B cell (primary cell): Measurements from ENCODE around the gene IL22RA2. TPM values are rescaled to one million over a fixed set of nuclear protein-coding genes. Genes with fewer than 3 reads are reported as not detected.

Experiments used
- ATAC-seq: fragments of 200-7000 bp; cut with Tn5 transposase; one replicate; pipeline ENCODE4 v1.10.0; 2021; ENCODE audit warnings: low read depth, mild to moderate bottlenecking, moderate number of reproducible peaks, moderate library complexity
- CTCF ChIA-PET: fragments of 350-600 bp; sonication (Branson Sonifier 250); formaldehyde crosslinking; loops from one replicate; lab custom pipeline; 2021; ENCODE audit warnings: antibody characterized with exemption, inconsistent platforms; lab: Charles Lee
- POLR2A ChIA-PET: fragments of 350-600 bp; sonication (Branson Sonifier 250); formaldehyde crosslinking; loops from one replicate; lab custom pipeline; 2021; ENCODE audit warnings: antibody characterized with exemption; lab: Charles Lee
- DNase-seq: peaks from one replicate; pipeline ENCODE4 v3.0.0; 2013
- H2AFZ ChIP-seq: 2 replicates; pipeline ENCODE4 v1.6.1; 2012; ENCODE audit warnings: mild to moderate bottlenecking, low read depth, low read length; ENCODE audit not compliant: insufficient read depth, poor library complexity, severe bottlenecking
- H3K27ac ChIP-seq, 2 donors: 1 replicate in 1 of 2; 2 replicates in 1 of 2; pipeline ENCODE4 v1.5.1; 2012 to 2013; ENCODE audit warnings: low read length in 2 of 2, mild to moderate bottlenecking in 2 of 2, moderate library complexity in 1 of 2
- H3K27me3 ChIP-seq, 4 experiments: fragments of 200-600 bp in 1 of 4; sonication (generic) in 1 of 4; replicated peaks in 1 of 4; 1 replicate in 2 of 4; 2 replicates in 2 of 4; pipeline versions ENCODE4 v1.6.1 to v1.7.0; 2013 to 2016; ENCODE audit warnings: low read length in 3 of 4, mild to moderate bottlenecking in 2 of 4, mixed read lengths in 1 of 4, moderate library complexity in 1 of 4; ENCODE audit not compliant: insufficient read depth in 4 of 4, control insufficient read depth in 3 of 4; ENCODE audit errors: control extremely low read depth in 1 of 4
- H3K36me3 ChIP-seq, 2 experiments: replicated peaks in 1 of 2; 1 replicate in 1 of 2; 2 replicates in 1 of 2; pipeline versions ENCODE4 v1.6.1 to v1.7.1; 2013; ENCODE audit warnings: low read length in 1 of 2; ENCODE audit not compliant: insufficient read depth in 2 of 2, control insufficient read depth in 1 of 2; ENCODE audit errors: control extremely low read depth in 1 of 2, extremely low read depth in 1 of 2
- H3K4me1 ChIP-seq, 2 donors: fragments of 200-600 bp in 1 of 2; sonication (generic) in 1 of 2; 1 replicate in 1 of 2; 2 replicates in 1 of 2; pipeline versions ENCODE4 v1.5.1 to v1.6.1; 2013 to 2017; ENCODE audit warnings: low read length in 2 of 2; ENCODE audit not compliant: control insufficient read depth in 2 of 2, insufficient read depth in 2 of 2
- H3K4me2 ChIP-seq: replicated peaks from 2 replicates; pipeline ENCODE3; 2012; ENCODE audit warnings: mild to moderate bottlenecking, low read depth, low read length; ENCODE audit not compliant: poor library complexity, severe bottlenecking
- H3K4me3 ChIP-seq, 5 experiments: fragments of 200-600 bp in 1 of 5; sonication (generic) in 1 of 5; 1 replicate in 3 of 5; 2 replicates in 2 of 5; pipeline versions ENCODE4 v1.5.1 to v1.7.0; 2011 to 2016; ENCODE audit warnings: low read length in 4 of 5, mild to moderate bottlenecking in 4 of 5, low read depth in 2 of 5, control low read depth in 1 of 5, moderate library complexity in 1 of 5; ENCODE audit not compliant: insufficient read depth in 1 of 5; ENCODE audit errors: control extremely low read depth in 1 of 5, extremely low read depth in 1 of 5
- H3K79me2 ChIP-seq: fragments of 200-600 bp; sonication (generic); one replicate; pipeline ENCODE4 v1.6.0; 2016; ENCODE audit warnings: low read length; ENCODE audit not compliant: control insufficient read depth, insufficient read depth
- H3K9ac ChIP-seq: fragments of 200-600 bp; sonication (generic); 2 replicates; pipeline ENCODE4 v1.6.1; 2017; ENCODE audit warnings: mild to moderate bottlenecking, low read length, moderate library complexity
- H3K9me3 ChIP-seq, 3 donors: one replicate each; pipeline versions ENCODE4 v1.6.1 to v1.7.1; 2013; ENCODE audit warnings: low read length in 2 of 3; ENCODE audit not compliant: control insufficient read depth in 2 of 3, insufficient read depth in 1 of 3; ENCODE audit errors: control extremely low read depth in 1 of 3
- H4K20me1 ChIP-seq: 2 replicates; pipeline ENCODE4 v1.6.0; 2012; ENCODE audit warnings: mild to moderate bottlenecking, low read length; ENCODE audit not compliant: insufficient read depth, control insufficient read depth, poor library complexity, severe bottlenecking
- H3K27ac Mint-ChIP-seq: one replicate; pipeline ENCODE4 v1.8.0; 2021; ENCODE audit warnings: mixed read lengths
- H3K27me3 Mint-ChIP-seq: one replicate; pipeline ENCODE4 v1.8.0; 2021; ENCODE audit warnings: mixed read lengths
- H3K4me1 Mint-ChIP-seq: one replicate; pipeline ENCODE4 v1.8.0; 2021; ENCODE audit warnings: mixed read lengths
- H3K4me3 Mint-ChIP-seq: one replicate; pipeline ENCODE4 v1.8.0; 2021; ENCODE audit warnings: mixed read lengths
- H3K9me3 Mint-ChIP-seq: one replicate; pipeline ENCODE4 v1.8.0; 2022; ENCODE audit warnings: mixed read lengths; ENCODE audit not compliant: insufficient read depth
- CTCF ChIP-seq: fragments of 200-600 bp; IDR thresholded peaks from one replicate; pipeline ENCODE4 v1.8.0; 2022; ENCODE audit warnings: antibody characterized with exemption, mild to moderate bottlenecking
- EZH2 ChIP-seq: IDR thresholded peaks from 2 replicates; pipeline ENCODE4 v1.6.1; 2012; ENCODE audit warnings: borderline replicate concordance, low read depth, mild to moderate bottlenecking, moderate library complexity, low read length; ENCODE audit not compliant: insufficient read depth, poor library complexity, severe bottlenecking
- WGBS: methylation state at CpG from one replicate; pipeline ENCODE4 v1.1.5; 2013; ENCODE audit warnings: missing lambda C conversion rate; ENCODE audit not compliant: insufficient coverage; 5-methylcytosine and 5-hydroxymethylcytosine counted together
- intact Hi-C: fragments of 100-400 bp; cut with micrococcal nuclease; formaldehyde crosslinking; loops from one replicate; pipeline ENCODE4 v1.10.0; 2022
- polyA plus RNA-seq: library from polyadenylated mRNA; depleted of rRNA; stranded (reverse); fragments of >200 nt; gene quantifications from 2 replicates; pipeline ENCODE4 v1.2.3, GENCODE V29; 2012
- total RNA-seq, 2 donors: library from RNA; stranded (reverse); fragments of 120-200 nt in 1 of 2; gene quantifications; 1 replicate in 1 of 2; 2 replicates in 1 of 2; pipeline versions ENCODE4 v1.2.3 to v1.2.4, GENCODE V29; 2013 to 2022

The IL22RA2 gene
- total and polyA plus RNA-seq, 2 donors (not counting 1 experiment from before 2014, with no cell fraction given) = not detected

- no peak for DNase-seq
- CTCF ChIA-PET = interaction anchor here (1.1 to 3.1 kb wide), 3 partner anchors 14 to 25 kb away, joined by 3 to 31 read pairs (median 10); no protein-coding TSS in a partner anchor
- H3K4me2 ChIP-seq = no peak overlapping the region
- H3K4me3 ChIP-seq = no peak overlapping the region
- Mint-ChIP-seq H3K27ac (no peak overlapping the region), H3K27me3 (no peaks in the 10 kb centered on the region), H3K4me1 (peaks cover 31% of the 10 kb centered on the region), H3K4me3 (no peak overlapping the region), H3K9me3 (peaks cover 5% of the 10 kb centered on the region)
- H2AFZ ChIP-seq = no peak overlapping the region
- no peaks in the 10 kb centered on the region for H4K20me1 ChIP-seq
- no peaks in the 10 kb centered on the region for H3K36me3 ChIP-seq
- H3K4me1 ChIP-seq = peaks cover 20 to 23% of the 10 kb centered on the region in 2 donors
- no peaks in the 10 kb centered on the region for H3K79me2 ChIP-seq
- ATAC-seq = no peak
- no peak overlapping the region for H3K9ac ChIP-seq
- intact Hi-C loops = loop anchor here (2.0 kb wide), 2 partner anchors 17 to 25 kb away; no protein-coding TSS in a partner anchor
- TF ChIP-seq CTCF (no peak), EZH2 (no peak)
- H3K9me3 ChIP-seq = peaks cover 3 to 18% (median 18%) of the 10 kb centered on the region in 3 donors
- no peak overlapping the region for H3K27ac ChIP-seq
- POLR2A ChIA-PET = no interaction called here
- WGBS = 100% methylated on average over 1 of the region's 4 CpGs
- no peaks in the 10 kb centered on the region for H3K27me3 ChIP-seq
Observed at GRCh38 chr6:137119196-137120104, 54.0 kb downstream of the IL22RA2 start.

DNA sequence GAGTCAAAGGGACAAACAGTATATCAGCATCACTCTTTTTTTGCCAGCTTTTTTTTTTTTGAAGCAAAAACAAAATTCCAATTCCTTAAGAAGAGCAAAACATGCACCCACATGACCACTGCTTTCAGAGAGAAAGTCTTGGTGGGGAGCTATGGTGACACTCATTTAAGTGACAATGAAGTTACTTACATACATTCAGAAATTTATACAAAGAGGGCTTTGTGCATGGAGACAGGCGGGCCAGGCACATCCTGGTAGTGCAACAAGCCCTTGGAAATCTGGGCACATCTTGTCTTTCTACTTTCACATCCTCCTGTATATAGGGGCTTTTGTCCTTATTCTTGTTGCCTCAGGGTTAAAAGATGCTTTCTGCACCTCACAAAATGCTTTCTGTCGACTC is 55.9 kb downstream of the IL22RA2 start:
- H3K9ac ChIP-seq = no peak overlapping the region
- H3K4me1 ChIP-seq = peaks cover 13 to 19% of the 10 kb centered on the region in 2 donors
- no peaks in the 10 kb centered on the region for H3K79me2 ChIP-seq
- intact Hi-C loops = no loop called here
- H3K27ac ChIP-seq = no peak overlapping the region
- ChIA-PET CTCF (interaction anchor here (1.0 to 1.5 kb wide), 3 partner anchors 12 to 197 kb away, joined by 3 to 7 read pairs (median 4); no protein-coding TSS in a partner anchor), POLR2A (no interaction called here)
- H3K36me3 ChIP-seq = no peaks in the 10 kb centered on the region
- no peak overlapping the region for H3K4me2 ChIP-seq
- Mint-ChIP-seq H3K4me1 (peaks cover 21% of the 10 kb centered on the region), H3K9me3 (peaks cover 5% of the 10 kb centered on the region), H3K27me3 (no peaks in the 10 kb centered on the region), H3K4me3 (no peak overlapping the region), H3K27ac (no peak overlapping the region)
- ATAC-seq = no peak
- no peaks in the 10 kb centered on the region for H3K27me3 ChIP-seq
- TF ChIP-seq EZH2 (no peak), CTCF (no peak)
- H2AFZ ChIP-seq = no peak overlapping the region
- peaks cover 3 to 18% (median 18%) of the 10 kb centered on the region in 3 donors for H3K9me3 ChIP-seq
- no peak overlapping the region for H3K4me3 ChIP-seq
- WGBS = no CpG with 5 or more reads among the region's 2 CpGs
- no peaks in the 10 kb centered on the region for H4K20me1 ChIP-seq
- DNase-seq = no peak
